Ovary (tissue), 3 donors: ENCODE results near the gene TMBIM4.

Source experiments
- EP300 ChIP-seq: sonication (generic); formaldehyde crosslinking; IDR thresholded peaks from one replicate; pipeline ENCODE4 v1.6.1; 2017; ENCODE audit warnings: antibody characterized with exemption
- POLR2A ChIP-seq: fragments of 450-650 bp; IDR thresholded peaks from one replicate; pipeline ENCODE4 v1.6.1; 2017; ENCODE audit warnings: antibody characterized with exemption, mild to moderate bottlenecking, moderate library complexity
- TF ChIP-seq, protein P1 (sequence below), 3 donors: fragments of 450-650 bp in 2 of 3; fragments of 200-600 bp in 1 of 3; IDR thresholded peaks; one replicate each; pipeline versions ENCODE4 v1.5.1 to v1.8.0; 2016 to 2022; ENCODE audit warnings: antibody characterized with exemption in 3 of 3, mild to moderate bottlenecking in 1 of 3
- donor health status: DM: no; HTN: no; CAD: no.

DNA sequence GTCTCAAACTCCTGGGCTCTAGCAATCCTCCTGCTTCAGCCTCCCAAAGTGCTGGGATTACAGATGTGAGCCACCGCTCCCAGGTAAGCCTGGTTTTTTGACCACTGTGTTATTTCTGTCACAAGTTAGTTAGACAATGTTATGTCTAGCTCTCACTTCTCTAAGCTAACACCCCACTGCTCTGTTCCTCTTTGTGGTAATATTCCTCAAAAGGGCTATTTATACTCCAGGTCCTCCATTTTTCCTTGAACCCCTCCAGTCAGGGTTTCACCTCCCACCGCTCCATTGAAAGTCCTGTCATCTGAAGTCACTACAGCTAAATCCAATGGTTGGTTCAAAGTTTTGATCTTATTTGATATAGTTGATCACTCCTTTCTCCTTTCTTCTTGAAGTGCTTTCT lies 24.3 kb upstream of the TMBIM4 start:
- TF ChIP-seq, protein P1, sequence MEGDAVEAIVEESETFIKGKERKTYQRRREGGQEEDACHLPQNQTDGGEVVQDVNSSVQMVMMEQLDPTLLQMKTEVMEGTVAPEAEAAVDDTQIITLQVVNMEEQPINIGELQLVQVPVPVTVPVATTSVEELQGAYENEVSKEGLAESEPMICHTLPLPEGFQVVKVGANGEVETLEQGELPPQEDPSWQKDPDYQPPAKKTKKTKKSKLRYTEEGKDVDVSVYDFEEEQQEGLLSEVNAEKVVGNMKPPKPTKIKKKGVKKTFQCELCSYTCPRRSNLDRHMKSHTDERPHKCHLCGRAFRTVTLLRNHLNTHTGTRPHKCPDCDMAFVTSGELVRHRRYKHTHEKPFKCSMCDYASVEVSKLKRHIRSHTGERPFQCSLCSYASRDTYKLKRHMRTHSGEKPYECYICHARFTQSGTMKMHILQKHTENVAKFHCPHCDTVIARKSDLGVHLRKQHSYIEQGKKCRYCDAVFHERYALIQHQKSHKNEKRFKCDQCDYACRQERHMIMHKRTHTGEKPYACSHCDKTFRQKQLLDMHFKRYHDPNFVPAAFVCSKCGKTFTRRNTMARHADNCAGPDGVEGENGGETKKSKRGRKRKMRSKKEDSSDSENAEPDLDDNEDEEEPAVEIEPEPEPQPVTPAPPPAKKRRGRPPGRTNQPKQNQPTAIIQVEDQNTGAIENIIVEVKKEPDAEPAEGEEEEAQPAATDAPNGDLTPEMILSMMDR (IDR thresholded peaks at IDR 0.05) = no peak
- TF ChIP-seq EP300 = no peak
- TF ChIP-seq POLR2A = no peak
